DOHH2 (cell line): Measurements from ENCODE around the gene AFF4.

ENCODE experiments used
- H3F3A ChIP-seq: fragments of 200-600 bp; sonication (generic), shearing (Covaris generic); 2 replicates; pipeline ENCODE4 v1.6.0; 2016; ENCODE audit warnings: antibody characterized with exemption, mild to moderate bottlenecking; ENCODE audit not compliant: control insufficient read depth, insufficient read depth
- H3K27ac ChIP-seq: fragments of 200-600 bp; sonication (generic); 2 replicates; pipeline ENCODE4 v1.5.1; 2014; ENCODE audit warnings: low read depth, mild to moderate bottlenecking, low read length, moderate library complexity
- H3K27me3 ChIP-seq: fragments of 200-600 bp; sonication (generic); 2 replicates; pipeline ENCODE4 v1.6.1; 2014; ENCODE audit warnings: mild to moderate bottlenecking, low read length, mixed read lengths; ENCODE audit not compliant: control insufficient read depth
- H3K36me3 ChIP-seq: fragments of 200-600 bp; sonication (generic); 2 replicates; pipeline ENCODE4 v1.6.1; 2014; ENCODE audit warnings: mild to moderate bottlenecking, low read length, moderate library complexity, mixed read lengths; ENCODE audit not compliant: control insufficient read depth
- H3K4me1 ChIP-seq: fragments of 200-600 bp; sonication (generic); 2 replicates; pipeline ENCODE4 v1.6.1; 2014; ENCODE audit warnings: mild to moderate bottlenecking, low read length, mixed read lengths; ENCODE audit not compliant: control insufficient read depth
- H3K4me2 ChIP-seq: fragments of 200-600 bp; sonication (generic); 2 replicates; pipeline ENCODE4 v1.6.0; 2014; ENCODE audit warnings: mild to moderate bottlenecking, low read length, moderate library complexity
- H3K4me3 ChIP-seq: fragments of 200-600 bp; sonication (generic); 2 replicates; pipeline ENCODE4 v1.5.1; 2014; ENCODE audit warnings: mild to moderate bottlenecking, low read length, mixed read lengths
- H3K79me2 ChIP-seq: fragments of 200-600 bp; sonication (generic); 2 replicates; pipeline ENCODE4 v1.6.1; 2014; ENCODE audit warnings: mild to moderate bottlenecking, low read length, mixed read lengths; ENCODE audit not compliant: control insufficient read depth
- H3K9me2 ChIP-seq: fragments of 200-600 bp; sonication (generic); replicated peaks from 2 replicates; pipeline ENCODE4 v1.6.1; 2014; ENCODE audit warnings: mild to moderate bottlenecking, low read length, mixed read lengths; ENCODE audit not compliant: control insufficient read depth
- H3K9me3 ChIP-seq: fragments of 200-600 bp; sonication (generic); 2 replicates; pipeline ENCODE4 v1.6.1; 2014; ENCODE audit warnings: antibody characterized with exemption, low read length, mixed read lengths; ENCODE audit not compliant: control insufficient read depth, insufficient read depth
- H4K20me1 ChIP-seq: fragments of 200-600 bp; sonication (generic); 2 replicates; pipeline ENCODE4 v1.6.0; 2014; ENCODE audit warnings: low read depth, mild to moderate bottlenecking, antibody characterized with exemption, low read length, moderate library complexity; ENCODE audit not compliant: control insufficient read depth, insufficient read depth
- EZH2phosphoT487 ChIP-seq: fragments of 200-600 bp; sonication (generic); IDR thresholded peaks from 2 replicates; pipeline ENCODE4 v1.6.1; 2017; ENCODE audit warnings: borderline replicate concordance, mild to moderate bottlenecking, antibody characterized with exemption, low read length, moderate library complexity, mixed read lengths
- TF ChIP-seq, protein P1 (sequence below): fragments of 200-600 bp; sonication (generic); IDR thresholded peaks from one replicate; pipeline ENCODE4 v1.5.1; 2014; ENCODE audit warnings: antibody characterized with exemption, mild to moderate bottlenecking, low read depth, low read length; ENCODE audit not compliant: poor library complexity, severe bottlenecking

The AFF4 gene

GRCh38 chr5:132866342-132867045 is 96.9 kb downstream of the AFF4 start, which contains the start of the genes GDF9 and UQCRQ:
Gene GDF9, minus strand, starts transcription at chr5:132866469. Its CDS starts 1,936 bp downstream, at chr5:132864533.
Gene UQCRQ, plus strand, starts transcription at chr5:132866642. Its CDS starts 240 bp downstream, at chr5:132866882.
- Histone ChIP-seq H3K4me2 (peak within 1 kb of the TSS; percentile 85), H3K27ac (peak within 1 kb of the TSS; percentile 30), H4K20me1 (0 out of 2 replicates have a peak, but pooled peaks cover 6% of the 10 kb centered on the region), H3K9me2 (no peaks in the 10 kb centered on the region), H3K4me3 (peak within 1 kb of the TSS; percentile 91), H3F3A (peaks cover 8% of the 10 kb centered on the region), H3K79me2 (peaks cover 31% of the 10 kb centered on the region), H3K9me3 (no peaks in the 10 kb centered on the region), H3K36me3 (peaks cover 43% of the 10 kb centered on the region), H3K27me3 (0 out of 2 replicates have a peak, but pooled peaks cover 2% of the 10 kb centered on the region), H3K4me1 (peaks cover 16% of the 10 kb centered on the region)
- TF ChIP-seq, protein P1, sequence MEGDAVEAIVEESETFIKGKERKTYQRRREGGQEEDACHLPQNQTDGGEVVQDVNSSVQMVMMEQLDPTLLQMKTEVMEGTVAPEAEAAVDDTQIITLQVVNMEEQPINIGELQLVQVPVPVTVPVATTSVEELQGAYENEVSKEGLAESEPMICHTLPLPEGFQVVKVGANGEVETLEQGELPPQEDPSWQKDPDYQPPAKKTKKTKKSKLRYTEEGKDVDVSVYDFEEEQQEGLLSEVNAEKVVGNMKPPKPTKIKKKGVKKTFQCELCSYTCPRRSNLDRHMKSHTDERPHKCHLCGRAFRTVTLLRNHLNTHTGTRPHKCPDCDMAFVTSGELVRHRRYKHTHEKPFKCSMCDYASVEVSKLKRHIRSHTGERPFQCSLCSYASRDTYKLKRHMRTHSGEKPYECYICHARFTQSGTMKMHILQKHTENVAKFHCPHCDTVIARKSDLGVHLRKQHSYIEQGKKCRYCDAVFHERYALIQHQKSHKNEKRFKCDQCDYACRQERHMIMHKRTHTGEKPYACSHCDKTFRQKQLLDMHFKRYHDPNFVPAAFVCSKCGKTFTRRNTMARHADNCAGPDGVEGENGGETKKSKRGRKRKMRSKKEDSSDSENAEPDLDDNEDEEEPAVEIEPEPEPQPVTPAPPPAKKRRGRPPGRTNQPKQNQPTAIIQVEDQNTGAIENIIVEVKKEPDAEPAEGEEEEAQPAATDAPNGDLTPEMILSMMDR: peak; percentile 36
- TF ChIP-seq EZH2phosphoT487: no peak

- no peak for TF ChIP-seq EZH2phosphoT487
- TF ChIP-seq, protein P1: no peak
- H3K79me2 ChIP-seq: peaks cover 31% of the 10 kb centered on the region
- H3F3A ChIP-seq: peaks cover 4% of the 10 kb centered on the region
- peaks cover 2% of the 10 kb centered on the region; the same call in 1 of the 2 replicates for H3K27me3 ChIP-seq
- no peak overlapping the region for H3K27ac ChIP-seq
- peaks cover 16% of the 10 kb centered on the region for H3K4me1 ChIP-seq
- peaks cover 37% of the 10 kb centered on the region for H3K36me3 ChIP-seq
- peak overlapping the region; percentile 85 for H3K4me2 ChIP-seq
- H4K20me1 ChIP-seq: 0 out of 2 replicates have a peak, but pooled peaks cover 6% of the 10 kb centered on the region
- no peaks in the 10 kb centered on the region for H3K9me2 ChIP-seq
- no peaks in the 10 kb centered on the region for H3K9me3 ChIP-seq
- H3K4me3 ChIP-seq: peak overlapping the region; percentile 91
Measured at GRCh38 chr5:132865668-132866341, 97.6 kb downstream of the AFF4 start.

GRCh38 chr5:132860742-132861141 is 102.7 kb downstream of the AFF4 start:
- H3K79me2 ChIP-seq: peaks cover 2% of the 10 kb centered on the region
- no peaks in the 10 kb centered on the region for H4K20me1 ChIP-seq
- H3K36me3 ChIP-seq: no peaks in the 10 kb centered on the region
- no peak for TF ChIP-seq EZH2phosphoT487
- TF ChIP-seq, protein P1: no peak
- no peaks in the 10 kb centered on the region for H3K9me2 ChIP-seq
- no peak overlapping the region for H3K27ac ChIP-seq
- peaks cover 2% of the 10 kb centered on the region; the same call in 1 of the 2 replicates for H3K27me3 ChIP-seq
- no peaks in the 10 kb centered on the region for H3F3A ChIP-seq
- no peaks in the 10 kb centered on the region for H3K9me3 ChIP-seq
- H3K4me3 ChIP-seq: no peak overlapping the region
- peaks cover 4% of the 10 kb centered on the region for H3K4me1 ChIP-seq
- H3K4me2 ChIP-seq: no peak overlapping the region
